ENCODE results near the gene TNFRSF21.

GRCh38 chr6:47209632-47210031, 100.1 kb downstream of the TNFRSF21 start:
- TF ChIP-seq EZH2 (IDR thresholded peaks at IDR 0.05; ENCODE audit: borderline replicate concordance, low read depth, low read length, severe bottlenecking) (no peak), CTCF (IDR thresholded peaks at IDR 0.05; ENCODE audit: borderline replicate concordance, extremely low read depth, low read length, poor library complexity, severe bottlenecking) (no peak)

Measured in DND-41 (cell line).